HG03378 (cell line): ENCODE results near the gene CR1.
"Not testable (repeated sequence)": the region's sequence is repeated elsewhere in the genome, so short reads cannot be mapped to it uniquely, and the experiment has no call there.

Experiments
- ATAC-seq: cut with Tn5 transposase; IDR thresholded peaks from one replicate; pipeline ENCODE4 v1.9.1; 2021; ENCODE audit warnings: mild to moderate bottlenecking, moderate library complexity; ENCODE audit not compliant: unreplicated experiment

The CR1 gene

GRCh38 chr1:207579436-207579799 lies 83.5 kb downstream of the CR1 start:
- ATAC-seq: no peak

- ATAC-seq: no peak
These were observed 85.7 kb downstream of the CR1 start for GRCh38 chr1:207581496-207582153.

GRCh38 chr1:207589506-207589905 lies 93.5 kb downstream of the CR1 start:
- not testable (repeated sequence) for ATAC-seq

- not testable (repeated sequence) for ATAC-seq
These were observed 95.2 kb downstream of the CR1 start for GRCh38 chr1:207591205-207591604.

DNA sequence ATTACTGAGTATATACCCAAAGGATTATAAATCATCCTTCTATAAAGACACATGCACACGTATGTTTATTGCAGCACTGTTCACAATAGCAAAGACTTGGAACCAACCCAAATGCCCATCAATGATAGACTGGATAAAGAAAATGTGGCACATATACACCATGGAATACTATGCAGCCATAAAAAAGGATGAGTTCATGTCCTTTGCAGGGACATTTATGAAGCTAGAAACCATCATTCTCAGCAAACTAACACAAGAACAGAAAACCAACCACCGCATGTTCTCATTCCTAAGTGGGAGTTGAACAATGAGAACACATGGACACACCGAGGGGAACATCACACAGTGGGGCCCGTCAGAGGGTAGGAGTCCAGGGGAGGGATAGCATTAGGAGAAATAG lies 98.1 kb downstream of the CR1 start:
- ATAC-seq: not testable (repeated sequence)

DNA sequence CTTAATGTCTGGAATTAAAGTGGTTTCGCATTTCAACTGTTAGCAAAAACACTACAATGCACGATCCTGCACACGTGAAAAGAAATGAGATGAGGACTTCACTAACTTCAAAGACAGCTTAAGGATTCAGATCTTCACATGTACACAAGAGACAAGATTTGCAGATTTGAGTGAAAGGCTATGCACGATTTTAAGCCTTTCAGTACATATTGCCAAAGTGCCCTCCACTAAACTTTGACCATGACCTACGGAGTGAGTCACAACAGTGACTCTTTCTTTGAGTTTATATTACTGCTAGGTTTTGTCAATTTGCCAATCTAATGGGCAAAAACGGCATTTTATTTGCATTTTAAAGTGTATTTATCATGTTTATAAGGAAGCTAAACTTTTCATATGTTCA lies 107.8 kb downstream of the CR1 start:
- no peak for ATAC-seq

GRCh38 chr1:207605444-207606361 lies 109.7 kb downstream of the CR1 start:
- no peak for ATAC-seq

- ATAC-seq: no peak
These were observed 110.4 kb downstream of the CR1 start for GRCh38 chr1:207606362-207606755.

GRCh38 chr1:207612762-207613161 lies 116.8 kb downstream of the CR1 start:
- ATAC-seq: no peak

DNA sequence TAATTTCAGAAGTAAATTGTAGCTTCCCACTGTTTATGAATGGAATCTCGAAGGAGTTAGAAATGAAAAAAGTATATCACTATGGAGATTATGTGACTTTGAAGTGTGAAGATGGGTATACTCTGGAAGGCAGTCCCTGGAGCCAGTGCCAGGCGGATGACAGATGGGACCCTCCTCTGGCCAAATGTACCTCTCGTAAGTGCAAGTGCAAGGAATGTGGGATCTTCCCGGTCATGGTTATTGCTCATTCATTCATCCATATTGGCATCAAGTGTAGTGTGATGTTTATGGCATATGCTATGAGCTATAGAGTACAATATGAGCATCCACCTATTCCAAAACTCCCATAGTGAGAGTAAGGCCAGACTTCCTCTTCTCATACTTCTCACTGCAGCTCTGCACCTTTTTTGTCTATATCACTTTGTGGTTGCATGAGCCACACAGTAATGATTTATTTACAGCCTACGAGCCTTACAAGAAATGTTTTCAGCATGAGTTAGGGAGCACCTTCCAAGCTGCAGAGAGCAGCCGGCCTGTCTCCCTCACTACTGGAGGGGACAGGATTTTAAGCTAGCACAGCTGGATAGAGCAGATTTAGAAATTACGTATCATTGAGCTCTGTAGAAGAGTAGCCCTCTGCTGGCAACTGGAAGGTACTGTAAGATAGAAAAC lies 124.0 kb downstream of the CR1 start:
- peak; percentile 73 for ATAC-seq

GRCh38 chr1:207620543-207620893 lies 124.6 kb downstream of the CR1 start:
- no peak for ATAC-seq

- ATAC-seq: not testable (repeated sequence)
These were observed 129.6 kb downstream of the CR1 start for GRCh38 chr1:207625504-207626071.

DNA sequence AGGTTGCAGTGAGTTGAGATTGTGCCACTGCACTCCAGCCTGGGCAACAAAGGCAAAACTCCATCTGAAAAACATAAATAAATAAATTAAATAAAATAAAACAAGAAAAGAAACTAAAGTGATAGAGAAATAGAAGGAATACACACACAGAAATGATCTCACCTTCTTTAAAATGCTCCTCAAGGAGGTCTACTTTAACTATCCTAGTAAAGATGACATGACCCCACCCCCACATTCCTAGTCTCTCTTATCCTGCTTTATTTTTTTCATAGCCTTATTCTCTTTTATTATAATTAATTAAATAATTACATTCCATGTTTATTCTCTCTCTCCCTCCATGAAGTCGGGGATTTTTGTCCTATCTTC lies 131.0 kb downstream of the CR1 start:
- ATAC-seq: no peak

DNA sequence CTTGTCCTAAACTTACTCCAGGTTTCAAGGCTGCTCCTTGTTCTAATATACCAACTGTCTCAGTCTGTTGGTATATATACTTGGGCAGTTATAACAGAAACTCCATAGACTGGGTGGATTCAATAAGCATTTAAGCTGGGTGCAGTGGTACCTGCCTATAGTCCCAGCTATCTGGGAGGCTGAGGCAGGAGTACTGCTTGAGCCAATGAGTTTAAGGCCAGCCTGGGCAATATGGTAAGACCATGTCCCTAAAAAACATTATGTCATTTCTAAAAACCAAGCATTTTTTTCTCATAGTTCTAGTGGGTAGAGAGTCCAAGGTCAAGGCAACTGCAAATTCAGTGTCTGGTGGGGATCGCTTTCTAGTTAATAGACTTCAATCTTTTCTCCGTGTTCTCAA lies 131.5 kb downstream of the CR1 start:
- no peak for ATAC-seq

DNA sequence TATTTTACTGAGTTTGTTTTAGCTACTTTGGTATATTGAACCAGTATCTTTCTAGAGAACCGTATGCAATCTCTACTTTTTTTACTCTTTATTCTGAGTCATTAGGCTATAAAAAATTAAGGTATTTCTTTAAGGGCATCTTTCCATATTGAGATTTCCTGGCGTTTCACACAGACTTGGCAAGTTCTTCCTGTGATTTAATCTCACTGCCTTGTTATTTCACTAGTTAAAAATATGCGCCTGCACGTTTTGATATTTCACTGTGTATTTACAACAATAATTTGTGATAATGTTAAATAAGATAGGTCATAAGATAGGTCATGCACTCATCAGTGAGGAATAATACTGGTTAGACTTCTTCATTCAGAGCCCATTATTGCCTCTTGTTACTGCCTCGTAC lies 132.8 kb downstream of the CR1 start:
- ATAC-seq: no peak

- ATAC-seq: no peak
These were observed 135.2 kb downstream of the CR1 start for GRCh38 chr1:207631137-207631536.

GRCh38 chr1:207633226-207633625 lies 137.3 kb downstream of the CR1 start:
- no peak for ATAC-seq

- not testable (repeated sequence) for ATAC-seq
These were observed 137.8 kb downstream of the CR1 start for GRCh38 chr1:207633699-207634289.

DNA sequence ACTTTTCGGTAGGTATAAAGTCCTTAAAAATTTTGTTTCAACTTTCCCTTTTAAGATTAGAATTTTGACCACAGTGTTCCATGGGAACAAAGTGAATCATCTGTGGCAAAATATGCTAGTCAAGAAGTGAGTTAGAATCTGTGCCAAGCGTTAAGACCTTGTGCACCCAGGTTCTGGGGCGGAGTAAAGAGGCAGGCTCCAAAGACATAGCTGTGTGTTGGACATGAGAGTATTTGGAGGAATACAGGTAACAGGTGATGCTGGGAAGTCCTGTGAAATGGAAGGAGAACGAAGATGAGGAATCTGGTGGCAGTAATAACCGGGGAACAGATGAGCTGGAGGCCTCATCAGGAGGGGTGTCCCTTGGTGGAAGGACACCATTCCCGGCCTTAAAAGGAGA lies 138.3 kb downstream of the CR1 start:
- ATAC-seq: not testable (repeated sequence)

GRCh38 chr1:207635569-207636186 lies 139.7 kb downstream of the CR1 start:
- not testable (repeated sequence) for ATAC-seq
